SH-SY5Y (cell line): ENCODE data around the gene TMEM94.

Source experiments
- GATA2 ChIP-seq: IDR thresholded peaks from 2 replicates; pipeline ENCODE4 v1.6.1; 2011; ENCODE audit warnings: mild to moderate bottlenecking, low read depth, low read length
- GATA3 ChIP-seq: IDR thresholded peaks from 2 replicates; pipeline ENCODE4 v1.6.1; 2011; ENCODE audit warnings: low read depth, mild to moderate bottlenecking, low read length, moderate library complexity

DNA sequence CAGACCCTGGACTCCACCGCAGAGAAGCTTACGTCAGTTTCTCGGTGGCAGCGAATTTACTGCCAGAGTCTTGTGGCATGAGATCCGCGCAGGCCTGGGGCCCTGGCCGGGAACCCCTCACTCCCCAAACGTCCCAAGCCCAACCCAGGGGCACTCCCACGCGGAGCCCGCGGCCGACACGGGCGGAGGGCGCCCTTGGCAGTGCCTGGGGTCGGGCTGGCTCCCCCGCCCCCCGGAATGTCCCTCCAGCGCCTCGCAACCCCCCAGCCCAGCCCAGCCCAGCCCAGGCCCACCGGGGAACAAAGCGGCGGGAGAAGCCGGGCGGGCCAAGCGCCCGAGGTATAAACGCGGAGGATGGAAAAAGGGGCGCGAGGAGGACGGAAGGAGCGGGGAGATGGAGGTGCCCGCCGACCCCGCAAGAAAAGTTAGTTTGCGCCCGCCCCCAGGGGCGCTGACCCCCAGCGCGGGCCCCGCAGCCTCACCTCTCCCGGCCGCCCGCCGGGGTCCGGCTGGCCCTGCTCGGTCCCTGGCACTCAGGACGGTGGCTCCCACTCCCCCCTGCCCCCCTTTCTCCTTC, 58.6 kb downstream of the TMEM94 start:
- no peak for TF ChIP-seq GATA3
- TF ChIP-seq GATA2: no peak; the same call in 1 of the 2 replicates
